HTR-8/SVneo (cell line): ENCODE measurements around the gene PLXNB3.
"Not testable (repeated sequence)": the region's sequence is repeated elsewhere in the genome, so short reads cannot be mapped to it uniquely, and the experiment has no call there.

Experiments
- DNase-seq: peaks from one replicate; pipeline ENCODE4 v3.0.0; 2011; ENCODE audit warnings: low spot score, mixed read lengths; ENCODE audit not compliant: insufficient read length
- FAIRE-seq: peaks from 2 replicates; lab custom pipeline; 2011; peaks lifted over from hg19 to GRCh38; lab: Jason Lieb, UNC

Gene PLXNB3

GRCh38 chrX:153749017-153749416 is 15.0 kb upstream of the PLXNB3 start:
- not testable (repeated sequence) for FAIRE-seq, DNase-seq

DNA sequence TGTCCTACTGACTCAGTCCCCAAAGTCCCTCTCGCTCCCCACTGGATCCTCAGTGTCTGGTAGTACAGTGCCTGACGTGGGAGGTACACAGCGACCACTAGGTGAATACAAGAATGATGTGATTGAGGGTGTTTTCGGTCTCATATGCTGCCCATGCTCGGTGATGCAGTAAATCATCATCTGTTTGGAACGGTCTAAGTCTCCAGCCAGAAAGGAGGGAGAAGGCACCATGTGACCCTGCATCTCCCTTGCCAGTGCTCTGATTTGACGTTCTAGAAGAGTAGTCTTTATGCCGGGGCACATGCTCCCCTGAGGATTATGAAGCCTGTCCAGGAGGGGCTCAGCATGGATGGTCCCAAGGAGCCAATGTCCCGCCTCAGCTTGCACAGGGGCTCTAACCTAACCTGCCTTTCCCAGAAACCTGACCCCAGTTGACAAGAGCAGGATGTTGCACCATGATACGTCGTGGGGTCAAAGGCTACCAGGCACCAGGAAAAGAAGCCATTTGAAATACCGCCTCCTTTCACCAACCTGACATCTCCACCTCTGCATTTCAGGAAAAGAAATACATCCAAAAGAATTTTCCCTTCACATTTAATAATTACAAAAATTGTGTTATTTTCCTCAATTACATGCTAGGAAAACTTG is 13.8 kb upstream of the PLXNB3 start:
- DNase-seq: no peak
- FAIRE-seq: no peak

- FAIRE-seq (no peak), DNase-seq (no peak)
Observed at GRCh38 chrX:153755136-153755535, 8.9 kb upstream of the PLXNB3 start.

DNA sequence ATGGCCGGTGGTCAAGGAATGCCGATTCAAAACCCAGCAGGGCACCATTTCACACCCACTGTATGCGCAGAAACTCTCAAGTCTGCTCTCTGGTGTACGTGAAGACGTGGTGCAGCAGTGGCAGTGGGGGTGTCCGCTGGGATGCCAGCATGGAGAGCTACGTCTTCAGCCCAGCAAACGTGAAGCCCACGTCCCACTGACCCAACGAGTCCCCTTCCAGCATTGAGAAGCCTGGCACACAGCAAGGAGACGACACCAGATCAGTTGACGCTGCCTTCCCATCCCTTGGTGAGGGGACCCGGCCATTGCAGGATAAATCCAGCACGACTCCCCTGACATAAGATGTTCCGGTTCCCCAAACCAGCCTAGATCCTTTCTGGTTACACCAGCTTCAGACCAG is 2.2 kb upstream of the PLXNB3 start:
- no peak for DNase-seq
- FAIRE-seq: no peak

DNA sequence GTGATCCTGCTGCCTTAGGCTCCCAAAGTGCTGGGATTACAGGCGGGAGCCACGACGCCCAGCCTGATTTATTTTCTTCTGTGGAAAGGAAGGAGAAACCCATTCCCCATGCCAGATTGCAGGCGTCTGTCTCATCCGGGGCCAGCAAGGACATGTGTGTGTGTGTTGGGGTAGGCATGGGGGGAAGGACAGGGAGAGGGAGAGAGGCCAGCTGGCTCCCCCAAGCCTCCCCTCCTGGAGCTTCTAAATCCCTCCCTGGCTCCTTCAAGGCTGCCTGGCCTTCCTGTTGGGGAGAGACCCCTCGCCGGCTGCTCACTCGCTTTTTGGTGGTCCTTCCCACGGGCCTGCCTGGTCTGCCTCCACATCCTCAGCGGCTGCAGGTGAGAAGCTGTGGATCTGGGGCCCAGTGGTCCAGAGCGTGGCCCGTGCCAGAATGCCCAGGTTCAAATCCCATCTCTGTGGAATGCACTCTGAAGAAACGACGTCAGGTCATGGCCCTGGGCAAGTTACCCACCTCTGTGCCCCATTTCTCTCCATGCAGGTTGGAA is 1.3 kb upstream of the PLXNB3 start:
- no peak for DNase-seq
- no peak for FAIRE-seq

DNA sequence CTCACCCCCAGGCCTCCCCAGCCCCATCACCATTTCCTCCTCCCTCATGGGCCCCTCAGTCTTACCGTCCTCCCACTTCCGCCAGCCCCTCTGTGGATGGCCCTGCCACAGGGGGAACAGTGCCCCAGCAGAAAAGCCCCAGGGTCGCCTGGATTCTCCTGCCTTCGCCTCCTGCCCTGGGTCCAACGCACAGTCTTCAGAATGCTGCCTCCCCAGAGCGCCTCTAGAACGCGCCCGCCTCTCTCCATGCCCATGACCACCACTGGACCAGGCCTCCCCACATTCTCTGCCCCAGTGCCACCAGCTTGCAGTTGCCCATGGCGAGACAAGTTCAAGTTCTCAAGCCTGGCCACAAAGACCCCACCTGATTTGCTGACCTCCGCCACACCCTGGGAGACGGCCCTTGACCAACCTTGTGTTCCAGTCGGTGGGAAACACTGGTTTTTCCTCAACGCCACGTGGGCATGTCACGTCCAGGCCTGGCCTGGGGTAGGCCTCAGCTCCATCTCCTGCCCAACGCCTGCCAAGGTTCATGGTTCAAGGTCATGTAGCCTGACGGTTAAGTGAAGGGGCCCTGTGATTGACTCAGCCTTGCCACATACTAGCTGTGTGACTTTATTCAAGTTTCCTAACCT is 634 bp upstream of the PLXNB3 start:
- no peak for DNase-seq
- FAIRE-seq: no peak

DNA sequence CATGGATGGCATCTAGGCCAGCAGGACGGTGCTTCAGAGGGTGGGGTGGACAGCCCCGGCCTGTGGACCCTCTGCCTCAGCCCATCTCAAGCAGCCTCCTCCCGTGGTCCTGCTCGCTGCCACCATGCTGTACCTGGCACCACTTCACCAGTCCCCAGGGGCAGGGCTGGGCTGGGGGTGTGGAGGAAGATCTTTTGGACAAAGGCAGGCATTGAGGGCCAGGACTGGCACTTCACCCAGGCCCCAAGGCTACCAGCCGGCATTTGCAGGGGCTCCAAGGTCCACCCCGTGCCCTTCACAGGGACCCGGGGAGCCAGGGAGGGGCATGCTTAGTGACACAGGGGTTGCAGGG is 713 bp downstream of the PLXNB3 start:
- FAIRE-seq (no peak), DNase-seq (no peak)

DNA sequence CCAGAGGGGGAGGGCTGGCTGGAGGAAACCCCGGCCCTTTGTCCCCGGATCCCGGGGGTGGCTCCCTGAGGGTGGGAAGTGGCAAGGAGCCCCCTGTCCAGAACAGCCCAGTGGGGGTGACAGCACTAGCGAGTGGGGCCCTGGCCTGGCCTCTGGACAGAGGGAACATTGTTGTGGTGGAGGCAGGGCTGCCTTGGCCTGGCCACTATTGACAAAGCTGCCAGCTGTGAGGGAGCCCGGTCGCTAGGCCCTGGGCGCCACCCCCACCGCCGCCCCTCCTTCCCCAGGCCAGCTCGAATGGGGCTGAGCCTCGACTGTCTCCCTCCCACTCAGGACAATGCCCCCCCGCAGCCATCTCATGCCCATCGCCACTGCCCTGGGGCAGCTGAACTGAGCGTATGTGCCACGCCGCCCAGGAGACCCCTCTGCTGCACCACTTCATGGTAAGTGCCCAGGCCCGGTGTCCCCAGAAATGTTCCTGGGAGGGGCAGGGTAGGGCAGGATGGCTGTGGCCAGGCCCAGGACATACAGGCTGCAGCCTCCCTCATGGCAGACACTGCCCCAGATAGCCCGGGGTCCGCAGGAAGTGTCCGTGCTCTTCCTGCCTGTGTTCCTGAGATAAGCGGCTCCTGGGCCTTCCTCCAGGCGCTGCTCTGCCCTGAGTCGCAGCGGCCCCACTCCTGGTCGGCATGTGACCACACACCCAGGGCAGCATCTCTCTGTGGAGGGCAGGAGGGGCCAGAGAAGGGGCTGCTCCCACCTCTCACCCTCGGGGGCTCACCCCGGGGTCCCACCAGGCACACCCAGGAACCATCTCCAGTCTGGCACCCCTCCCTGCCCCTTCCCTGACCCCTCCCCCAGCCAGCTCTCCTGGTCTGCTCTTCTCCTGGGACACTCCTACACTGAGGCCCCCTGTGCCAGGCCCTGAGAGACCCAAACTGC is 1.4 kb downstream of the PLXNB3 start:
- FAIRE-seq (no peak), DNase-seq (no peak)

GRCh38 chrX:153766098-153766817 is 2.2 kb downstream of the PLXNB3 start:
- peak; percentile 63 for DNase-seq
- FAIRE-seq: no peak

GRCh38 chrX:153766871-153767673 is 3.0 kb downstream of the PLXNB3 start:
- DNase-seq (no peak), FAIRE-seq (no peak)

DNA sequence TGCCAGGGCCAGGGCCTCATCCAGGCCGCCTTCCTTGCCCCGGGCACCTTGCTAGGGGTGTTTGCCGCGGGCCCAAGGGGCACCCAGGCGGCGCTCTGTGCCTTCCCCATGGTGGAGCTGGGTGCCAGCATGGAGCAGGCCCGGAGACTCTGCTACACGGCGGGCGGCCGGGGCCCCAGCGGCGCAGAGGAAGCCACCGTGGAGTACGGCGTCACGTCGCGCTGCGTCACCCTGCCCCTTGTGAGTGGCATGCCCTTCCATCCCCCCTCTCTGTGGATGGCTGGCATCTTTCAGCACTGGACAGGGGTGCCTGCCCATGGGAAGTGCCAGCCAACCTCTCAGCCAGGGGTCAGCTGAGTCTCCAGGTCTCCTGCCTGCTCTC is 3.6 kb downstream of the PLXNB3 start:
- DNase-seq (no peak), FAIRE-seq (no peak)

DNA sequence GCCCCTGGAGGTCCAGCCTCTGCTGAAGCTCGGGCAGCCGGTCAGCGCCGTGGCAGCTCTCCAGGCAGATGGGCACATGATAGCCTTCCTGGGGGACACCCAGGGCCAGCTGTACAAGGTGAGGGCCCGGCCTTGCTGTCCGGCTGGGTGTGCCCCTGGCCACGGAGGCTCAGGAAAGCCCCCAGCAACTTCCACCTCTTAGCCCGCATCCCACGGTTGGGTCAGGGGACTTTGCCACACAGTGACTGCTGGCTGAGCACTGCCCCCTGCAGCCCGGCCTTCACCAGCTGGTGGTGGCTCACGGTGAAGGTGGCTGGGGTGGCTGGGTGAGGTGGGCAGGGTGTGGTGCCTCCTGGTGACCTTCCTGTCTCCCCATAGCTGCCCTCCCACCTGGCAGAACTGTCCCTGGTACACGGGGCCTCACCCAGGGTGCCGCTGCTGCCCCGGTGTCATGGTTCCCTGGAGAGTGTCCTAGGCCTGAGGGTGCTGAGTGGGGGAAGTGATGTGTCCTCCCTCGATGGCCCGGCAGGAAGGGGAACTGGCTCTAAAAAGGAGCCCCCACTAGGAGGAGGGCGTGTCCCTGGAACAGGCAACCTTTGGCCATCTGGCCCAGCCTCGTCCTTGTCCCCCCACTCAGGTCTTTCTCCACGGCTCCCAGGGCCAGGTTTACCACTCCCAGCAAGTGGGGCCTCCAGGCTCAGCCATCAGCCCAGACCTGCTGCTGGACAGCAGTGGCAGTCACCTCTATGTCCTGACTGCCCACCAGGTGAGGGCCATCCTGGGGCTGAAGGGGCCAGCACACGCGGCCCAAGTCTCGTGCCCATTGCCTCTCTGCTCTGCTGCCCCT is 4.5 kb downstream of the PLXNB3 start:
- no peak for DNase-seq
- FAIRE-seq: no peak

DNA sequence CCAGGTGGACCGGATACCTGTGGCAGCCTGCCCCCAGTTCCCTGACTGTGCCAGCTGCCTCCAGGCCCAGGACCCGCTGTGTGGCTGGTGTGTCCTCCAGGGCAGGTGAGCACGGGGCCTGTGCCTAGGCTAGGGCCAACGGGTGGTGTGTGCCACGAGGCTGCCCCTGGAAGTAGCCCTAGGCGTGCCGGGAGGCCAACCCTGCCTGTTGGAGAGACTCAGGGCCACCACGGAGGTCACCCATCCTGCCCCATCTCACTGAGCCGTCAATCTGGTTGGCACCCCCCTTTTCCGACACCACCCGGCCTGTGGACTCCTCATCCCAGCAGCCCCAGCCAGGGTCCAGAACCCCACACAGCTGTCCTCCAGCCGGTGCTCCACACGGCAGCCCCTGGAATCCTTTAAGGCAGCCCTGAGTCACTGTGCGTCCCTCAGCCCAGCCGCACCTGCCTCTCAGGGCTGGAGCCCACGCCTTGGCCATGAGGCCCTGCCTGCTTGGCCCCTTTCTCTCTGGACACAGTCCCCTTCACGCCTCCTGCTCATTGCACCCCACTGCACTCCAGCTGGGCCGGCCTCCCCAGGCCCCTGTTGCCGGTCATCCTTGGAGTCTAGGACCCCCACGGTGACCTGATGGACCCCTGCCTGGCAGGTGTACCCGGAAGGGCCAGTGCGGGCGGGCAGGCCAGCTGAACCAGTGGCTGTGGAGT is 5.3 kb downstream of the PLXNB3 start:
- DNase-seq (no peak), FAIRE-seq (no peak)

GRCh38 chrX:153769865-153770600 is 6.0 kb downstream of the PLXNB3 start:
- FAIRE-seq (no peak), DNase-seq (no peak)

DNA sequence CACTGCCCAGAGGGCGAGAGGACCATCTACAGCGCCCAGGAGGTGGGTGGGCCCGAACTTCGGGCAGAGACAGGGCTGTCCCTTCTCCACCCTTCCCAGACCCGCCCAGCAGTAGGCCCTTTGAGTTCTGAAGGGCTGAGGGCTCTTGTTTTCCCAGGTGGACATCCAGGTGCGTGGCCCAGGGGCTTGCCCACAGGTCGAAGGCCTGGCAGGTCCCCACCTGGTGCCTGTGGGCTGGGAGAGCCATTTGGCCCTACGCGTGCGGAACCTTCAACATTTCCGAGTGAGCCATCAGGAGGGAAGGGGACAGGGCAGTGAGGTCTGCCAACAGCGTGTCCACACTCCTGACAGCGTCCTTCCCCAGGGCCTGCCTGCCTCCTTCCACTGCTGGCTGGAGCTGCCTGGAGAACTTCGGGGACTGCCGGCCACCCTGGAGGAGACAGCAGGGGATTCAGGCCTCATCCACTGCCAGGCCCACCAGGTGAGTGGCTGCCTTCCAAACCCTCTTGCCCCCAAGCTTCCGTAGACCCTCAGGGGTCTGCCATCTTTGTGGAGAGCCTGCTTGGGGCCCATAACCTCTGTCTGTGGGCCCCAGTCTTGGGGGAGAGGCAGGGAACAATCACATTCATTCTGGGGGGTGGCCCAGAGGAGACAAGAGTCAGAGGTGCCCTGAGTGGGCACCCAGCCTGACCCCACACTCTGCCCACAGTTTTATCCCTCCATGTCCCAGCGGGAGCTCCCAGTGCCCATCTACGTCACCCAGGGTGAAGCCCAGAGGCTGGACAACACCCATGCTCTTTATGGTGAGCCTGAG is 6.8 kb downstream of the PLXNB3 start:
- DNase-seq: no peak
- no peak for FAIRE-seq
